GM13976 (cell line): ENCODE results near the gene PCDHGA5.
"Not testable (repeated sequence)": the region's sequence is repeated elsewhere in the genome, so short reads cannot be mapped to it uniquely, and the experiment has no call there.

Experiments
- DNase-seq: peaks from one replicate; pipeline ENCODE4 v3.0.0; 2012; ENCODE audit warnings: low spot score
- CTCF ChIP-seq: IDR thresholded peaks from 2 replicates; pipeline ENCODE4 v1.5.1; 2012; ENCODE audit warnings: borderline replicate concordance, mild to moderate bottlenecking; ENCODE audit not compliant: insufficient read depth; ENCODE audit errors: extremely low read depth, missing control alignments, control extremely low read depth
- in situ Hi-C: fragments of 300-500 bp; cut with MboI; formaldehyde crosslinking; loops from one replicate; pipeline ENCODE4 v1.12.0; 2022; ENCODE audit warnings: low sequenced_read_pairs, mixed read lengths, inconsistent platforms; ENCODE audit not compliant: unreplicated experiment

The PCDHGA5 gene

GRCh38 chr5:141363952-141364660, at the start of gene PCDHGA5:
Gene PCDHGA5 (plus strand): TSS chr5:141364162. CDS start chr5:141364331, 169 bp downstream.
- in situ Hi-C loops, result no loop called here
- DNase-seq, result no peak
- TF ChIP-seq CTCF, result no peak

GRCh38 chr5:141316963-141317362, 47.0 kb upstream of the PCDHGA5 start:
- in situ Hi-C loops, DNase-seq: not testable (repeated sequence)

GRCh38 chr5:141319202-141319601, 44.8 kb upstream of the PCDHGA5 start:
- in situ Hi-C loops, result no loop called here
- TF ChIP-seq CTCF, result no peak
- no peak for DNase-seq

- in situ Hi-C loops, result no loop called here
- TF ChIP-seq CTCF, result no peak
- no peak for DNase-seq
Measured at GRCh38 chr5:141319699-141320098, 44.3 kb upstream of the PCDHGA5 start.

- in situ Hi-C loops, result no loop called here
- peak; percentile 93 for TF ChIP-seq CTCF
- DNase-seq, result peak; percentile 93
Measured at GRCh38 chr5:141320225-141321169, 43.5 kb upstream of the PCDHGA5 start, which contains the start of gene TAF7. Gene TAF7 (minus strand): TSS chr5:141320784. CDS start chr5:141320044, 740 bp downstream.

- in situ Hi-C loops, result no loop called here
- no peak for DNase-seq
- no peak for TF ChIP-seq CTCF
Measured at GRCh38 chr5:141322261-141322660, 41.7 kb upstream of the PCDHGA5 start.
